ENCODE data around the gene SLC7A8.
A peak's percentile ranks its signal among the peaks of the same experiment; 100 is the strongest.

The SLC7A8 gene

DNA sequence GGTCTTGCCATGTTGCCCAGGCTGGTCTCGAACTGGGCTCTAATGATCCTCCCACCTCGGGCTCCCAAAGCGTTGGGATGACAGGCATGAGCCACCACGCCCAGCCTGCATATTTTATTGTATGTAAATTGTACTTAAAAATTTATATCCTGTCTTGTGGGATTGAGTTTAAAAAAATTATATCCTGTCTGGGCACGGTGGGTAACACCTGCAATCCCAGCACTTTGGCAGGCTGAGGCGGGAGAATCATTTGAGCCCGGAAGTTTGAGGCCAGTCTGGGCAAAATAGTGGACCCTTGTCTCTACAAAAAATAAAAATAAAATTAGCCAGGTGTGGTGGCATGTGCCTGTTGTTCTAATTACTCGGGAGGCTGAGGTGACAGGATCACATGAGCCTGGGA, 50.5 kb downstream of the SLC7A8 start:
- no peaks in the 10 kb centered on the region for H3K9me3 Mint-ChIP-seq
- H3K27me3 Mint-ChIP-seq = no peaks in the 10 kb centered on the region
- no peaks in the 10 kb centered on the region for H3K4me1 Mint-ChIP-seq
- H3K4me3 Mint-ChIP-seq = no peak overlapping the region
- peaks cover 2% of the 10 kb centered on the region for H3K36me3 Mint-ChIP-seq
- no peak overlapping the region for H3K27ac Mint-ChIP-seq

DNA sequence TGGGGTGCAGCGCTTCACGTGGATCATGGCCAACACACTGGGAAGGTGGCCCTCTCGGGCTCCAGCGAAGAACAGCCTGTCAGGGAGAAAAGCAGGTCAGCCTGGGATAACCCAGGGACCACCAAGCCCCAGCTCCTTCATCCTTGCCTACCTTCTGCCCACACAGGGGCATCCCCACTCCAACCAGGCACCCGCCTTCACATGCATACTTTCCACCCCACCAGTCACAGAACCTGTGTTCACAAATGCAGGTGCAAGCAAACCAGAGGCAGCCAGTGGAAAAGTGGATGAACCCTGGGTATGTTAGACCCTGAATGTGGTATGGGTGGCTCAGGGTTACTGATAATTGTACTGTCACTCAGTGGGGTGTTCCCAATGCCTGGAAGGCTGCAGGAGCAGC, 52.0 kb downstream of the SLC7A8 start:
- Mint-ChIP-seq H3K27ac (no peak overlapping the region), H3K27me3 (no peaks in the 10 kb centered on the region), H3K9me3 (no peaks in the 10 kb centered on the region), H3K4me3 (no peak overlapping the region), H3K36me3 (peaks cover 2% of the 10 kb centered on the region), H3K4me1 (no peaks in the 10 kb centered on the region)

DNA sequence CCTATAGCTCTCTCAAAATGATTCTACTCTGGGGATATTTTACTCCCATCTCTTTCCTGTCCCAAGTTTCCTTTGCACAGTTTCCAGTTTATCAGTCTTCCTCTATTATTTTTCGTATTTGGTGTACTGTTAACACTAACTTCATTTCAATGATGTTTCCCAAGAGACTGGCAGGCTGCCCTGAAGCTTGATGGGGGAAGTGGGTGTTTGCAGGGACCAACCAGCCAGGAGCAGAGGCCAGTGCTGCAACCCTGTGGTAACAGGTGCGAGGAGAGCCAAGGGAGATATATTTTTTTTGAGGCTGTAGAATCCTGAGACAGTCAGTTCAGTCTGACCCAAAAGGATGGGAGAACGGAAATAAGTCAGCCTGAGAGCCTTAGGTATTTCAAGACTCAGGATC, 52.6 kb downstream of the SLC7A8 start:
- Mint-ChIP-seq H3K4me3 (no peak overlapping the region), H3K36me3 (peaks cover 2% of the 10 kb centered on the region), H3K27me3 (no peaks in the 10 kb centered on the region), H3K9me3 (no peaks in the 10 kb centered on the region), H3K4me1 (no peaks in the 10 kb centered on the region), H3K27ac (no peak overlapping the region)

DNA sequence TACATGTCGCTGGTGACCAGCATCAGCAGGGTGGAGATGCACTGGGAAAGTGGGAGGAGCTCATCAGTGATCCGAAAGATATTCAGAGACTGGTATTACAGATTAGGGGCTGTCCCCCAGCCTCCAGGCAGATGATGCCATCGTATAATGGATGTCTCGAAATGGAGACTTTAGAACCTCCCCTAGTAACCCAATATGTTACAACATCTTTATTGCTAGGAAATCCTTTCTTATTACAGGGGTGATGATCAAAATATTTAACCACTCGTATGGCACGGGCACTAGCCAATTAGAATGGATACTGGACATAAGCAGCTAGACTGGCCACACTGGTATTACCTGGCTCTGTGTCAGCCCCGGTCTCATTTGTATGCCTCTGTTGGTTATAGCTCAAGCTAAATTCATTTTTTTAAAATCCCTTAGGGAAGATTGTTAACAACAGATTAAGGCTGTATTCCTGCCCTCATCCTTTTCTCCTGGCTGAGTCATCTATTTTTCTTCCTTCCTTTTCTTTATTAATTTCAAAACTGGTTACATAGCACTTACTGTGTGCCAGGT, 53.6 kb downstream of the SLC7A8 start:
- no peaks in the 10 kb centered on the region for H3K27me3 Mint-ChIP-seq
- H3K4me1 Mint-ChIP-seq = no peaks in the 10 kb centered on the region
- H3K9me3 Mint-ChIP-seq = no peaks in the 10 kb centered on the region
- no peak overlapping the region for H3K27ac Mint-ChIP-seq
- no peak overlapping the region for H3K4me3 Mint-ChIP-seq
- peaks cover 2% of the 10 kb centered on the region for H3K36me3 Mint-ChIP-seq

DNA sequence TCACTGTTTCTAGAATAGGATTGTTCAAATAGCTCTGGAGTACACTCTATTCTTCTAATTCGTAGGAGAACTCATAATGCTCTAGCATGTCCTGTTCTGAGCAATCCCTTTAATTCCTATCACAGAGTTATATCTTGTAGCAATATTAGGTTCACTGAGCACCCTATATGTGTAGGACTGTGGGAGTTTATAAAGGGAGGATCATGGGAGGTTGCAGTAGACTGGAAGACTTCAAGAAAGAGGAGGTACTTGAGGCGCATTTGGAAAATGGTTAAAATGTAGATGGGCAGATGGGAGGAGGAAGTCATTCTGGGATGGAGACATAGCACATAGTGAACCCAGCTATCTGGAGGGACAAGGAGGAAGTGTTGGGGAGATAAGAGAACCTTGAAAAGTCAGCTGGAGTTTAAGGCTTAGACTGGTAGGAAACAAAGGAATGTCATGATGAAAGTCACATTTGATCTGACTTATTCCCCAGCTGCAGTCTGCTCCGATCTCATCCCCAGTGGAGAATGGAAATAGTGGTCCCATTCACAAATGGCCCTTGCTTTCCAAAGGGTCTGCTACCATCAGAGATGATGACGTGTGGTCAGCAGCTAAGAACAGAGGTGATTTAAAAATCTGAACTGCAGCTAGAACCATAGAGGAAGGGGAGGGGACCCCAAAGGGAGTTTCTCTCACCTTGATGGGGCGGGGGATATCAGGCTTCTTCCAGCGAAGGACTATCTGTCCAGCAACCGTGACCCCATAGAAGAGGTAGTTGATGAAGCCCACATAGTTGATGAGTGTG, 54.3 kb downstream of the SLC7A8 start:
- Mint-ChIP-seq H3K36me3 (peaks cover 2% of the 10 kb centered on the region), H3K27me3 (no peaks in the 10 kb centered on the region), H3K4me1 (no peaks in the 10 kb centered on the region), H3K9me3 (no peaks in the 10 kb centered on the region), H3K4me3 (no peak overlapping the region), H3K27ac (peak overlapping the region; percentile 5)

DNA sequence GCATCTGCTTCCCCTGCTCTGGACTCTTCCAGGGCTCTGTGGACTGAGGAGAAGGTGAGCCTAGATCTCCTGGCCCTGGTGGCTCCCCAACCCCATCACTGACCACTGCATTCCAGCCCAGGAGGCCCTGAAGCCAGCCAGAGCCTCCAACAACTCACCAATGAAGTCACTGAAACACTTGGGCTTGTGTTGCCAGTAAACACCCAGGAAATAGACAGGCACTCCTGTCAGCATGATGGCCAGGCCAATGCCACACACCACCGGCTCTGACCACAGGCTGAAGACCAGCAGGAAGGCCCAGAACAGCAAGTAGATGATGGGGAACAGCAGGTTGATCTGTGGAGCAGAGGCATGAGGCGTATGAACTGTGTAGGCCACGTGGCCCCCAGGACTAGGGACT, 55.6 kb downstream of the SLC7A8 start:
- no peaks in the 10 kb centered on the region for H3K27me3 Mint-ChIP-seq
- no peaks in the 10 kb centered on the region for H3K9me3 Mint-ChIP-seq
- no peak overlapping the region for H3K4me3 Mint-ChIP-seq
- no peak overlapping the region for H3K27ac Mint-ChIP-seq
- no peaks in the 10 kb centered on the region for H3K4me1 Mint-ChIP-seq
- H3K36me3 Mint-ChIP-seq = peaks cover 2% of the 10 kb centered on the region

DNA sequence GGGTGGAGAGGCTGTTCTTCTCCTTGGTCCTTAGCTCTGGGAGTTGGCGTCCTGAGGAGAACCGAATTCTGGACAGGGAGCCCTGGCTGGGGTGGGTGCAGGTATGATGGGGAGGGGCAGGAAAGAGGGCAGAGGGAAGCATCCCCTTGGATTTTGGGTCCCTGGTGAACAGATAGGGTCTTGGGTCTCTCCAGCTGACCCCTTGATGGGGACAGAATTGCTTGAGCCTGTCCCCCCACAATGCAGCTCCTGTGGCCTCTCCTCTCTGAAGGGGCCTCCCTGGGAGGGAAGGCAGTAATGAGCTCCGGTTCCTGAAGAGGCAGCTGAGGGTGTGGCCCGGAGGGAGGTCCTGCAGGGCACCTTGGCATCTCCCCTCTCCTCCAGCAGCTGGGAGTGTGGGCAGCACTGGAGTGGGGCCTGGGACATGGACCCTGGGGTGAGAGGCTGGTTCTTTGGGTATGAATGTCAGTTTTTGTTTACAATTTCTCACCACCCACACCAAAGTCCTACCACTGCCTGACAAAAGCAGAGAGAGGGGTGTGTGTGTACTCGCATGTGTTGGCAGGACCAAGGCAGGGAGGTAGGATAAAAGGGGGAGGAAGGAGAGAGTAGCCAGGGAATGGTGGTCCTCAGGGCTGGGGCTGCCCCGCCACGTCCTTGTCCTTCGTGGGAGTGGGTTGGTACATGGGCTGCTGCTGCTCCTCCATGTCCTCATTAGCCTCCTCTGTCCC, 56.7 kb downstream of the SLC7A8 start:
- no peak overlapping the region for H3K4me3 Mint-ChIP-seq
- H3K36me3 Mint-ChIP-seq = peaks cover 2% of the 10 kb centered on the region
- no peak overlapping the region for H3K27ac Mint-ChIP-seq
- H3K9me3 Mint-ChIP-seq = no peaks in the 10 kb centered on the region
- H3K27me3 Mint-ChIP-seq = no peaks in the 10 kb centered on the region
- peaks cover 5% of the 10 kb centered on the region for H3K4me1 Mint-ChIP-seq

DNA sequence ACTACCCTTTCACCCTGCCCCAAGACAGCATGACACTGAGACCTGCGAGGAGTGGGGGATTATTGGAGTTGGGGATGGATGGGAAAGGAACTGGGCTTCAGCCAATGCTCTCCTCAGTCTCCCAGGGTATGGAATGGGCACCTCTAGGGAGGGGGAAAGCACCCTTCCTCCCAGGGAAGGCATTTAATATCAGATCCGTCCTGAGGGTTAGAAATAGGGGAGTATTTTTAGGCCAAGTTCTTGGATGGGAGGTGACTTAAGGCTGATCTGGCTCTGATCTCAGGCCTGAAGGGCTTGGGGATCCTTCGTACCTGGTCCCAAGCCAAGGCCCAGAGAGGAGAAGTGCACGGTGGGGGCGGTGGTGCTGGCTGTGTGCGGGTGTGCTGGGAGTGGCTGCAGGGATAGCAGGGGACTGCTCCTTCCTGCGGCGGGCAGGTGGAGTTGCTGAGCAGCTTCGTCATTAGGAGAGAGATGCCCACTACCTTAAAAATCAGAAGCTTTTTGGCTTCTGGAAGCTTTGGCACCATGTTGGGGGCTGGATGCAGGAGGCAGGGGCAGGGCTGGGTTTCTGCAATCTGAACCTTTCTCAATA, 57.4 kb downstream of the SLC7A8 start:
- H3K36me3 Mint-ChIP-seq = peaks cover 2% of the 10 kb centered on the region
- peak overlapping the region; percentile 57 for H3K27ac Mint-ChIP-seq
- no peak overlapping the region for H3K4me3 Mint-ChIP-seq
- peaks cover 12% of the 10 kb centered on the region for H3K4me1 Mint-ChIP-seq
- no peaks in the 10 kb centered on the region for H3K9me3 Mint-ChIP-seq
- H3K27me3 Mint-ChIP-seq = no peaks in the 10 kb centered on the region

DNA sequence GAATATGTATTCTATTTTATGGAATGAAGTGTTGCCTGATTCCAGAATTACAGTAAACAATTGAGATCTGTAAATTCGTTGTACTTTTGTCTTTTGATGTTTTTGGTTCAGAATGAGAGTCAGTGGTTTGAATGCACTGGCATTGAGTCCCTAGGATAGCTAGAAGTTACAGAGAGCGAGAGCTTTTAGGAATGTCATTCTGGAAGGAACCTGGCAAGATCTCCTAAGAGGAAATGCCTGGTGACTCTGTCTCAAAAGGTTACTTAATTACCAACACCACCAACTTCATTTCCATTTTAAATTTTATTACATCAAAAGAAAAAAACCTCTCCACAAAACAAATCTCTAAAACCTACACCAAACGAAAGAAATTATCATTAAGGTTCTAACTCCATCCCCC, 58.4 kb downstream of the SLC7A8 start:
- no peak overlapping the region for H3K4me3 Mint-ChIP-seq
- H3K27ac Mint-ChIP-seq = no peak overlapping the region
- peaks cover 22% of the 10 kb centered on the region for H3K4me1 Mint-ChIP-seq
- no peaks in the 10 kb centered on the region for H3K27me3 Mint-ChIP-seq
- H3K36me3 Mint-ChIP-seq = peaks cover 2% of the 10 kb centered on the region
- H3K9me3 Mint-ChIP-seq = no peaks in the 10 kb centered on the region

DNA sequence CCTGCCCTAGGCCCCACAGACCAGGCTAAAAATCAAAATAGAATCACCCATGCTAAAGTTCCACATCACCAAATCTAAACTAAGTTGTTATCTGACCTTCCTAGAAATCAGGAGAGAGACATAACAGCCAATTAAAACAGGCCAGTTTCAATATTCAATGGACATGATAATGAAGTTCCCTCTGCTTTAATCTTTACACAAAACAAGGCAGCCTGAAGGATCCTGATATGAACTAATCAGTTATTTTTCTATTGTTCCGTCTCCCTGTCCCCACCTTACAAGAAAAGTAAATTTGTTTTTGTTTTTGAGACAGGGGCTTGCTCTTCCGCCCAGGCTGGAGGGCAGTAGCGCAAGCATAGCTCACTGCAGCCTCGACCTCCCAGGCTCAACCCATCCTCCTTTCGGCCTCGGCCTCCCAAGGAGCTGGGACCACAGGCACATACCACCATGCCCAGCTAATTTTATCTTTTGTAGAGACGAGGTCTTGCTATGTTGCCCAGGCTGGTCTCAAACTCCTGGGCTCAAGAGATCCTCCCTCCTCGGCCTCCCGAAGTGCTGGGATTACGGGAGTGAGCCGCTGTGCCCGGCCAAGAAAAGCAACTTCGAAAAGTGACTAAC, 59.0 kb downstream of the SLC7A8 start:
- no peaks in the 10 kb centered on the region for H3K9me3 Mint-ChIP-seq
- H3K4me1 Mint-ChIP-seq = peaks cover 28% of the 10 kb centered on the region
- H3K4me3 Mint-ChIP-seq = no peak overlapping the region
- peaks cover 2% of the 10 kb centered on the region for H3K36me3 Mint-ChIP-seq
- peak overlapping the region; percentile 75 for H3K27ac Mint-ChIP-seq
- H3K27me3 Mint-ChIP-seq = no peaks in the 10 kb centered on the region

DNA sequence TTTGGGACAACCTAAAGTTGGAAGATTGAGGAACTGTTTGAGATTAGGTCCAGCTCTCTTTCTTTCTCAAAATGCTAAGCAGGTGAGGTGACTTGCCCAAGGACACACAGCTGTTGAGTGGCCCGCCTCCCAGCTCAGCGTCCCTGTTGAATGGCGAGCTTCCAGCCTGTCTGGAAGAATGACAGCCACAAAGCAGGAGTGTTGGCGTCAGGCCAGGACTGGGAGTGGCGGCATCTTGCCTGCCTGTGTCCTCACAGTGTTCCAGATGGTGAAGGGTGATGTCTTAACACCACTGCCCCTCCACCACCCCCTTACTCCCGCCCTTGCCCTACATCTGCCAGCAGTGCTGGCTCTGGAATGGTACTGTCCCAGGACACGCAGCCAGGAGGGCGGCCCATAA, 60.0 kb downstream of the SLC7A8 start:
- Mint-ChIP-seq H3K9me3 (no peaks in the 10 kb centered on the region), H3K4me3 (no peak overlapping the region), H3K4me1 (peaks cover 38% of the 10 kb centered on the region), H3K27me3 (no peaks in the 10 kb centered on the region), H3K36me3 (no peaks in the 10 kb centered on the region), H3K27ac (no peak overlapping the region)

DNA sequence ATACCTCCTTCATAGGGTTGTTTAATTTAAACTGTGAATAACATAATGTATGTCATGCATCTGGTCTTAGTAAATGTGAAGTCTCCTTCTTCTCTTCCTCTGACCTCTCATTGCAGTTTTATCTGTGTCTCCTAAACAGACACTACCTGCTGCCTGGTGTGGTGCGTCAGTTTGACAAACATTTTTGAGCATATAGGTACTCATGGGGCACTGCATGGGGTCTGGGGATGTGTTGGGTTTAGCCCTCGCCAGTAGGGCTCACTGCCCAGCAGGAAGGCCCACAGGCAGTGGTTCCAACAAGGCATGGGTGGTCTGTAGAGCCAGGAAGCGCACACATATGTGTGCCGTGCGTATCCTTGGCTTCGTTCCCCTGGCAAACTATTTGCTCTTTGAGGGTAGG, 61.4 kb downstream of the SLC7A8 start:
- H3K36me3 Mint-ChIP-seq = no peaks in the 10 kb centered on the region
- peak overlapping the region; percentile 46 for H3K27ac Mint-ChIP-seq
- peaks cover 48% of the 10 kb centered on the region for H3K4me1 Mint-ChIP-seq

DNA sequence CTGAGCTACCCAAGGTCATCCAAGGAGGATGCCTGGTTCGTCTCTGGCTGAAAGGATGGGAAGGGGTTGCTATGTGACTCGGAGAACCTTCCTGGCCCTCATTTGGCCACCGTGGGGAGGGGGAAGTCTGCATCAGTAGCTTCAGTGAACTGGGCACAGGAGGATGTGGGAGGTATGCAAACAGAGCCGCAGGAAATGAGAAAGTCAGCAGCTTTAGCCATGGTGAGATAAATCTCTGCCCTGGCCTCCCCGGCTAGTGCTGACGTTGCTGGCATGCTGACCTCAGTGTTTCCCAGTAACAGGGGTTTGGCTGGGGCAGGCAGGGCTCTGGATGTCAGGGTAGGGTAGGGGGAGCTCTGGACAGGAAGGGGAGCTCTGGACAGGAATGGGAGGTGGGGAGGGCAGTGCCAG, 62.1 kb downstream of the SLC7A8 start:
- H3K9me3 Mint-ChIP-seq = no peaks in the 10 kb centered on the region
- no peaks in the 10 kb centered on the region for H3K36me3 Mint-ChIP-seq
- peak overlapping the region; percentile 50 for H3K4me3 Mint-ChIP-seq
- H3K27me3 Mint-ChIP-seq = no peaks in the 10 kb centered on the region
- H3K4me1 Mint-ChIP-seq = peaks cover 48% of the 10 kb centered on the region
- H3K27ac Mint-ChIP-seq = no peak overlapping the region

More for the DNA sequence above, 61.4 kb downstream of the SLC7A8 start:
- Mint-ChIP-seq H3K27me3 (no peaks in the 10 kb centered on the region), H3K4me3 (no peak overlapping the region), H3K9me3 (no peaks in the 10 kb centered on the region)

DNA sequence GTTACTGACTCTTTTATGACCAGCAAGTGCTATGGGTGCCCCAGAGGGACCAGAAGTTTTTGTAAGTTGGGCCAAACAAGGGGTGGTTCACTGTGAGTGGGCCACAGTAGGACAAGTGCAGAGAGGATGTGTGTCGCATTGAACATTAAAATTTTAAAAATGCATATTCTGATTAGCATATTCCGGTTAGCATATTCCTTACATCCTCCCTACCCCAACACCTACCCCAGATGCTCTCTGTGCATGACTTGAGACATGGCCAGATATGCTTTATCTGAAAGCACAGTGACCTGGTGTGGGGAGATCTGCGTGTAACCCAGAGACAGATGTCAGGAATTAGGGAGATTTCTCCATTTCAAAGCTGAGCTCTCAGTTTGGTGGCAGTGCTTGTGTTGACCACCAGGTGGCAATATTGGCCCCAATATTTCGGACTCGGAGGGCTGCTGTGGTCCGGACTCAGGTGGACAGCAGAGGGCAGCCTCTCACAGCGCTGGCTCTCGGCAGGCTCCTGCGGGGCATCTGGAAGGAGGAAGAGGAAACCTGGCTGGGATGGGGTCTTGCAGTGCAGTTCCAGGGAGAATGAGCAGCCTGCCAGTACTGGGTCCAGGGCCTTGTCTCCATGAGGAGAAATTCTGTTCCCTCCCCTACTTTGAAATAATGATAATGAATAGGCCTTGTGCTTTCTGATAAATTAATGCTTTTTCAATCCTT, 62.8 kb downstream of the SLC7A8 start:
- Mint-ChIP-seq H3K4me3 (peak overlapping the region; percentile 50), H3K9me3 (no peaks in the 10 kb centered on the region), H3K4me1 (peaks cover 48% of the 10 kb centered on the region), H3K36me3 (no peaks in the 10 kb centered on the region), H3K27ac (peak overlapping the region; percentile 73), H3K27me3 (no peaks in the 10 kb centered on the region)

Data from activated naive CD4-positive, alpha-beta T cell treated with anti-CD3 and anti-CD28 coated beads, Interleukin-2, amount 50 U/mL, for 24 hours (primary cell).